Right lobe of liver (tissue), 4 donors: ENCODE measurements around the gene GRIN2A.

Experiments
- POLR2A ChIP-seq: fragments of 450-650 bp; IDR thresholded peaks from one replicate; pipeline ENCODE4 v1.6.1; 2017; ENCODE audit warnings: antibody characterized with exemption, mild to moderate bottlenecking
- TF ChIP-seq, protein P1 (sequence below), 4 donors: fragments of 200-600 bp in 3 of 4; fragments of 450-650 bp in 1 of 4; IDR thresholded peaks; one replicate each; pipeline versions ENCODE4 v1.5.1 to v1.8.0; 2016 to 2022; ENCODE audit warnings: antibody characterized with exemption in 4 of 4, mild to moderate bottlenecking in 2 of 4
- donor health status: DM: no; HTN: no; CAD: no.
- donor health status: DM: no; HTN: no; CAD: no.
- donor health status: DM: no; HTN: yes; CAD: no.

DNA sequence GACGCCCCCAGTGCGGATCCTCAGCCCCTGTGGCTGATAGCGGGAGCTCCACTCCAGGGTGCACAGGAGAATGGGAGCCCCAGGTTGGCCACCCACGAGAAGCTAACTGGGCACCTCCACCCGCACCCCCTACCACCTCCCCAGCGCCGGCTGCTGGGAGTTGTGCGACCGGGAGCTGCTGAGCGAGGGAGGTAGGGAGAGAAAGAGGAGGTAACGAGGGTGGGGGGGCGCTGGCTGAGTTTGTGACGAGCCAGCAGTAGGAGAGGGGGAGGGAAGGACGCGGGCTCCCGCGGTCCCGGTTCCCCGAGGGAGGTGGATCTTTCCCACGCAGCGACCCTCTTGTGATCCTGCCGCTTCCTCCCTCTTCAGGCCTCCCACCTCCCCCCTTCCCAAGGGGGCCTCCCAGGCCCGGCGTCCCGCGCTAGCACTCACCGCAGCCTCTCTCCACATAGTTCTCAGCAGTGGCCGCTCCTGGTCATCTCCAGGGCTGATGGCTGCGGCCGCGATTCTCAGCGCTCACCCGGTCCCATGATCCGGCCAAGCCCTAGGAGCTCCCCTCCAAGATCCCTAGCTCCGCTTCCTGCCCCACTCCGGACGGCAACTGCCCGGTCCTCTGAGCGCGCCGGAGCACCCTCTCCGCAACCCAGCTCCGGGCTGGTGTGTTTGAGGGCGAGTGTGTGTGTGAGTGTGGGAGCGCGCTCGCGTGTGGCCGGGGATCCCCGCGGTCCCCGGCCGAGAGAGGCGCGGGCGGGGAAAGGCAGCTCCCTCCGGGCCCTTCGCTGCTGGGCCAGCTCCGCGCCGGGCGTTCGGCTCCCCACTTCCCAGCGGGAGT, at the start of gene GRIN2A:
- TF ChIP-seq, protein P1, sequence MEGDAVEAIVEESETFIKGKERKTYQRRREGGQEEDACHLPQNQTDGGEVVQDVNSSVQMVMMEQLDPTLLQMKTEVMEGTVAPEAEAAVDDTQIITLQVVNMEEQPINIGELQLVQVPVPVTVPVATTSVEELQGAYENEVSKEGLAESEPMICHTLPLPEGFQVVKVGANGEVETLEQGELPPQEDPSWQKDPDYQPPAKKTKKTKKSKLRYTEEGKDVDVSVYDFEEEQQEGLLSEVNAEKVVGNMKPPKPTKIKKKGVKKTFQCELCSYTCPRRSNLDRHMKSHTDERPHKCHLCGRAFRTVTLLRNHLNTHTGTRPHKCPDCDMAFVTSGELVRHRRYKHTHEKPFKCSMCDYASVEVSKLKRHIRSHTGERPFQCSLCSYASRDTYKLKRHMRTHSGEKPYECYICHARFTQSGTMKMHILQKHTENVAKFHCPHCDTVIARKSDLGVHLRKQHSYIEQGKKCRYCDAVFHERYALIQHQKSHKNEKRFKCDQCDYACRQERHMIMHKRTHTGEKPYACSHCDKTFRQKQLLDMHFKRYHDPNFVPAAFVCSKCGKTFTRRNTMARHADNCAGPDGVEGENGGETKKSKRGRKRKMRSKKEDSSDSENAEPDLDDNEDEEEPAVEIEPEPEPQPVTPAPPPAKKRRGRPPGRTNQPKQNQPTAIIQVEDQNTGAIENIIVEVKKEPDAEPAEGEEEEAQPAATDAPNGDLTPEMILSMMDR (IDR thresholded peaks at IDR 0.05) = no peak
- no peak for TF ChIP-seq POLR2A
